MCF 10A (cell line): ENCODE results near the gene SUN5. TPM values are rescaled to one million over a fixed set of nuclear protein-coding genes. Genes with fewer than 3 reads are reported as not detected.
"Not testable (repeated sequence)": the region's sequence is repeated elsewhere in the genome, so short reads cannot be mapped to it uniquely, and the experiment has no call there.

Source experiments
- BruUV-seq: library from RNA; stranded (reverse); fragments of 400-500 nt; replicated peaks from 2 replicates; lab custom pipeline; 2021; lab: Mats Ljungman, UMichigan
- CTCF ChIA-PET: fragments of 300-600 bp; sonication (Branson Sonifier 250); formaldehyde crosslinking; extraction: SDS; loops from one replicate; lab custom pipeline; 2021; ENCODE audit warnings: antibody characterized with exemption, inconsistent platforms; lab: Yijun Ruan, JAX
- POLR2A ChIA-PET: fragments of 300-600, 350-650 bp; sonication (Branson Sonifier 250); formaldehyde crosslinking; extraction: SDS; loops from one replicate; lab custom pipeline; 2020; ENCODE audit warnings: antibody characterized with exemption, inconsistent platforms; lab: Yijun Ruan, JAX
- DNase-seq: peaks from one replicate; pipeline ENCODE4 v3.0.0-alpha.2; 2018; ENCODE audit not compliant: unreplicated experiment
- H3K27ac Mint-ChIP-seq: one replicate; pipeline ENCODE4 v1.8.0; 2022; ENCODE audit warnings: mild to moderate bottlenecking, low read depth, mixed read lengths; ENCODE audit not compliant: unreplicated experiment
- H3K27me3 Mint-ChIP-seq: one replicate; pipeline ENCODE4 v1.8.0; 2022; ENCODE audit warnings: mixed read lengths; ENCODE audit not compliant: insufficient read depth, unreplicated experiment
- H3K36me3 Mint-ChIP-seq: one replicate; pipeline ENCODE4 v1.8.0; 2022; ENCODE audit warnings: mild to moderate bottlenecking, moderate library complexity, mixed read lengths; ENCODE audit not compliant: insufficient read depth, unreplicated experiment
- H3K4me1 Mint-ChIP-seq: one replicate; pipeline ENCODE4 v1.8.0; 2022; ENCODE audit warnings: mixed read lengths; ENCODE audit not compliant: insufficient read depth, unreplicated experiment
- H3K4me3 Mint-ChIP-seq: one replicate; pipeline ENCODE4 v1.8.0; 2022; ENCODE audit warnings: mild to moderate bottlenecking, moderate library complexity, mixed read lengths; ENCODE audit not compliant: unreplicated experiment
- H3K9me3 Mint-ChIP-seq: one replicate; pipeline ENCODE4 v1.8.0; 2022; ENCODE audit warnings: mixed read lengths; ENCODE audit not compliant: unreplicated experiment
- intact Hi-C: fragments of 100-400 bp; cut with micrococcal nuclease; formaldehyde crosslinking; loops from 2 replicates; pipeline ENCODE4 v1.14.1; 2022
- total RNA-seq: library from RNA; stranded (reverse); gene quantifications from 2 replicates; pipeline ENCODE4 v1.2.3, GENCODE V29; 2022
- TF ChIP-seq, protein P1 (sequence below): fragments of 200-600 bp; IDR thresholded peaks from one replicate; pipeline ENCODE4 v1.8.0; 2022; ENCODE audit warnings: antibody characterized with exemption, mild to moderate bottlenecking; ENCODE audit not compliant: unreplicated experiment

Gene SUN5
- total RNA-seq, 1 experiment from 2014 or later: not detected

GRCh38 chr20:32976746-32977145 lies 27.5 kb downstream of the SUN5 start:
- no peak overlapping the region for H3K27ac Mint-ChIP-seq
- DNase-seq: no peak
- POLR2A ChIA-PET: no interaction called here
- CTCF ChIA-PET: interaction anchor here (0.6 to 2.3 kb wide), 5 partner anchors 31 to 994 kb away, joined by 3 to 8 read pairs (median 3); no protein-coding TSS in a partner anchor
- H3K9me3 Mint-ChIP-seq: peaks cover 7% of the 10 kb centered on the region
- peaks cover 41% of the 10 kb centered on the region for H3K27me3 Mint-ChIP-seq
- no peaks in the 10 kb centered on the region for H3K36me3 Mint-ChIP-seq
- no peak overlapping the region for H3K4me3 Mint-ChIP-seq
- intact Hi-C loops: no loop called here
- TF ChIP-seq, protein P1, sequence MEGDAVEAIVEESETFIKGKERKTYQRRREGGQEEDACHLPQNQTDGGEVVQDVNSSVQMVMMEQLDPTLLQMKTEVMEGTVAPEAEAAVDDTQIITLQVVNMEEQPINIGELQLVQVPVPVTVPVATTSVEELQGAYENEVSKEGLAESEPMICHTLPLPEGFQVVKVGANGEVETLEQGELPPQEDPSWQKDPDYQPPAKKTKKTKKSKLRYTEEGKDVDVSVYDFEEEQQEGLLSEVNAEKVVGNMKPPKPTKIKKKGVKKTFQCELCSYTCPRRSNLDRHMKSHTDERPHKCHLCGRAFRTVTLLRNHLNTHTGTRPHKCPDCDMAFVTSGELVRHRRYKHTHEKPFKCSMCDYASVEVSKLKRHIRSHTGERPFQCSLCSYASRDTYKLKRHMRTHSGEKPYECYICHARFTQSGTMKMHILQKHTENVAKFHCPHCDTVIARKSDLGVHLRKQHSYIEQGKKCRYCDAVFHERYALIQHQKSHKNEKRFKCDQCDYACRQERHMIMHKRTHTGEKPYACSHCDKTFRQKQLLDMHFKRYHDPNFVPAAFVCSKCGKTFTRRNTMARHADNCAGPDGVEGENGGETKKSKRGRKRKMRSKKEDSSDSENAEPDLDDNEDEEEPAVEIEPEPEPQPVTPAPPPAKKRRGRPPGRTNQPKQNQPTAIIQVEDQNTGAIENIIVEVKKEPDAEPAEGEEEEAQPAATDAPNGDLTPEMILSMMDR: no peak
- BruUV-seq: no TSS peak
- no peaks in the 10 kb centered on the region for H3K4me1 Mint-ChIP-seq

- BruUV-seq: no TSS peak
- TF ChIP-seq, protein P1: no peak
- Mint-ChIP-seq H3K9me3 (peaks cover 7% of the 10 kb centered on the region), H3K36me3 (no peaks in the 10 kb centered on the region), H3K27ac (no peak overlapping the region), H3K27me3 (peaks cover 33% of the 10 kb centered on the region), H3K4me3 (no peak overlapping the region), H3K4me1 (no peaks in the 10 kb centered on the region)
- intact Hi-C loops: no loop called here
- ChIA-PET POLR2A (no interaction called here), CTCF (interaction anchor here (0.6 to 2.3 kb wide), 5 partner anchors 30 to 969 kb away, joined by 3 to 8 read pairs (median 3); no protein-coding TSS in a partner anchor)
- DNase-seq: no peak
These were observed 28.2 kb downstream of the SUN5 start for GRCh38 chr20:32975698-32976674.

GRCh38 chr20:32975121-32975520 lies 29.1 kb downstream of the SUN5 start:
- H3K36me3 Mint-ChIP-seq, POLR2A ChIA-PET, H3K4me1 Mint-ChIP-seq, intact Hi-C loops, H3K27ac Mint-ChIP-seq, BruUV-seq, DNase-seq, H3K9me3 Mint-ChIP-seq, H3K4me3 Mint-ChIP-seq: not testable (repeated sequence)
- peaks cover 29% of the 10 kb centered on the region for H3K27me3 Mint-ChIP-seq
- CTCF ChIA-PET: interaction anchor here (0.6 kb wide), 1 partner anchor 968 kb away, joined by 3 read pairs; no protein-coding TSS in a partner anchor

DNA sequence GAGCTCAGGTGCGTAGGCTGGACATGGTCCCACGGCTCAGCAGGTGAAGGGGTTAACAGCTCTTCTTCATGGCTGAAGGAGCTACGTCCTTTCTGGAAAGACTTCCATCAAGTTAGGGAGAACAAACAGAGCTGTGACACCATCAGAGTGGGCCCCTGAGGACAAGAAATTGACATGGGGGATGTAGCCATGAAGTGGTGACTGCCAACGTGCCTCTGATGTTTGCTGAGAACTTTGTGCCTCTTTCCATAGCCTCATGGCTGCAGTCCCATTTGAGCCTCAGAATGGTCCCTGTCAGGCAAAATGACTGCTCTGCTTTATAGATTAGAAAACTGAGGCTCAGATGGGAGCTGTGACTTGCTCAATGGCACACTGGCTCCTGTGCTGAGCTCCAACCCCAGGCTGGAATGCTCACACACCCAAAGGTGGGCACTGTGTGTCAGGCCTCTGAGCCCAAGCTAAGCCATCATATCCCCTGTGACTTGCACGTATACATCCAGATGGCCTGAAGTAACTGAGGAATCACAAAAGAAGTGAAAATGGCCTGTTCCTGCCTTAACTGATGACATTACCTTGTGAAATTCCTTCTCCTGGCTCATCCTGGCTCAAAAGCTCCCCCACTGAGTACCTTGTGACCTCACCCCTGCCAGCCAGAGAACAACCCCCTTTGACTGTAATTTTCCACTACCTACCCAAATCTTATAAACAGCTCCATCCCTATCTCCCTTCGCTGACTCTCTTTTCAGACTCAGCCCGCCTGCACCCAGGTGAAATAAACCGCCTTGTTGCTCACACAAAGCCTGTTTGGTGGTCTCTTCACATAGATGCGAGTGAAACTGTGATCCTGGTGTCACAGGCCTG lies 29.8 kb downstream of the SUN5 start:
- BruUV-seq, H3K36me3 Mint-ChIP-seq, H3K4me3 Mint-ChIP-seq, H3K4me1 Mint-ChIP-seq, H3K27ac Mint-ChIP-seq, H3K9me3 Mint-ChIP-seq, DNase-seq, intact Hi-C loops: not testable (repeated sequence)
- peaks cover 26% of the 10 kb centered on the region for H3K27me3 Mint-ChIP-seq
- ChIA-PET POLR2A (interaction anchor here (1.3 kb wide), 1 partner anchor 12 kb away, joined by 3 read pairs; no protein-coding TSS in a partner anchor), CTCF (interaction anchor here (0.5 to 1.9 kb wide), 7 partner anchors 11 to 329 kb away, joined by 3 to 6 read pairs (median 3); no protein-coding TSS in a partner anchor)
